A549 (cell line): Measurements from ENCODE around the gene MLLT10.

ENCODE experiments used
- CTCF ChIP-seq: fragments of >200 bp; sonication (Bioruptor Twin); formaldehyde crosslinking; IDR thresholded peaks from 3 replicates; pipeline ENCODE4 v1.5.1; 2016
- FOSL2 ChIP-seq, 2 experiments: fragments of 450-650 bp in 1 of 2; fragments of >200 bp in 1 of 2; sonication (Bioruptor Twin) in 1 of 2; formaldehyde crosslinking; IDR thresholded peaks; 2 replicates each; pipeline versions ENCODE4 v1.5.0 to v1.6.1; 2016 to 2020; ENCODE audit warnings: mild to moderate bottlenecking in 1 of 2, moderate library complexity in 1 of 2
- MAFK ChIP-seq: fragments of 450-650 bp; IDR thresholded peaks from 2 replicates; pipeline ENCODE4 v1.6.1; 2014; ENCODE audit not compliant: partially characterized antibody
- MYC ChIP-seq: IDR thresholded peaks from 2 replicates; pipeline ENCODE4 v1.6.1; 2012; ENCODE audit warnings: mild to moderate bottlenecking, inconsistent platforms, low read length, improper control_type of control experiment, borderline replicate concordance
- POLR2A ChIP-seq: IDR thresholded peaks from 2 replicates; pipeline ENCODE4 v1.6.1; 2012; ENCODE audit warnings: mild to moderate bottlenecking, low read length
- RAD21 ChIP-seq, 2 experiments: fragments of >200 bp in 1 of 2; sonication (Bioruptor Twin) in 1 of 2; formaldehyde crosslinking in 1 of 2; IDR thresholded peaks in 1 of 2; conservative IDR thresholded peaks in 1 of 2; 2 replicates in 1 of 2; 3 replicates in 1 of 2; pipeline ENCODE4 v1.6.1; 2012 to 2018; ENCODE audit warnings: inconsistent platforms in 1 of 2
- RCOR1 ChIP-seq: fragments of 150-350 bp; IDR thresholded peaks from 2 replicates; pipeline ENCODE4 v1.6.1; 2014; ENCODE audit warnings: antibody characterized with exemption, low read length, low read depth
- TF ChIP-seq, protein P1 (sequence below): fragments of 450-650 bp; IDR thresholded peaks from 2 replicates; pipeline ENCODE4 v1.6.1; 2014; ENCODE audit warnings: antibody characterized with exemption

- TF ChIP-seq, protein P1, sequence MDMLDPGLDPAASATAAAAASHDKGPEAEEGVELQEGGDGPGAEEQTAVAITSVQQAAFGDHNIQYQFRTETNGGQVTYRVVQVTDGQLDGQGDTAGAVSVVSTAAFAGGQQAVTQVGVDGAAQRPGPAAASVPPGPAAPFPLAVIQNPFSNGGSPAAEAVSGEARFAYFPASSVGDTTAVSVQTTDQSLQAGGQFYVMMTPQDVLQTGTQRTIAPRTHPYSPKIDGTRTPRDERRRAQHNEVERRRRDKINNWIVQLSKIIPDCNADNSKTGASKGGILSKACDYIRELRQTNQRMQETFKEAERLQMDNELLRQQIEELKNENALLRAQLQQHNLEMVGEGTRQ: no peak
- TF ChIP-seq MAFK (no peak), CTCF (no peak), FOSL2 (IDR thresholded peaks at IDR 0.05) (no peak), FOSL2 (CRISPR knock-in tag; IDR thresholded peaks at IDR 0.05) (no peak), MYC (no peak), RAD21 (conservative IDR thresholded peaks at IDR 0.05 in 1 of 2, IDR thresholded peaks at IDR 0.05 in 1 of 2) (no peak), POLR2A (no peak), RCOR1 (no peak)
Observed at GRCh38 chr10:21510241-21511094, 23.6 kb upstream of the MLLT10 start.
